HG03159 (cell line): Measurements from ENCODE around the gene ACOT2.

Experiments used
- ATAC-seq: cut with Tn5 transposase; IDR thresholded peaks from one replicate; pipeline ENCODE4 v1.9.1; 2021; ENCODE audit warnings: mild to moderate bottlenecking, moderate library complexity; ENCODE audit not compliant: unreplicated experiment

The ACOT2 gene

GRCh38 chr14:73613046-73613383 lies 44.0 kb downstream of the ACOT2 start:
- no peak for ATAC-seq

GRCh38 chr14:73613419-73613963 lies 44.5 kb downstream of the ACOT2 start:
- ATAC-seq, result no peak

GRCh38 chr14:73616831-73617230 lies 47.8 kb downstream of the ACOT2 start:
- no peak for ATAC-seq

DNA sequence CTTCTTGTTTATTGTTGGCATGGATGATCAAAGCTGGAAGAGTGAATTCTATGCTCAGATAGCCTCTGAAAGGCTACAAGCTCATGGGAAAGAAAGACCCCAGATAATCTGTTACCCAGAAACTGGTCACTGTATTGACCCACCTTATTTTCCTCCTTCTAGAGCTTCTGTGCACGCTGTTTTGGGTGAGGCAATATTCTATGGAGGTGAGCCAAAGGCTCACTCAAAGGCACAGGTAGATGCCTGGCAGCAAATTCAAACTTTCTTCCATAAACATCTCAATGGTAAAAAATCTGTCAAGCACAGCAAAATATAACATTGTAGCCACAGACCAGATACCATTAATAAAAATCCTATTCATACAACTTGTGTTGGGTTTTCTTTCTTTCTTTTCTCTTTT lies 50.5 kb downstream of the ACOT2 start:
- ATAC-seq, result no peak

DNA sequence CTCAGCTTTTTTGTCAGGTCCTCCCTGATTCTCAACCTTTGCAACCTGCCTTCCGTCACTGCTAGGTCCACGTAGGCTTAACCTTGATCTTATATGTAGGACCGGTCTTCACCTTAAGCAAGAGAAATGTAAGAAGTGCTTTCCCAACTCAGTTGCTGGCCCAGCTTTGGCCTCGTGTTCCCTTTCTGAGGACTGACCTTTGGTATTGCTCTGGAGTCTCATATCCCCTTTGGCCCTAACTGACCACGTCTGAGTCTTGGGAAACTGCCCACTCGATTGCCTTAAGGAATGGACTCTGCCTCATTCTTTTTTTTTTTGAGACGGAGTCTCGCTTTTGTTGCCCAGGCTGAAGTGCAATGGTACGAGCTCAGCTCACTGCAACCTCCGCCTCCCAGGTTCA lies 51.3 kb downstream of the ACOT2 start:
- no peak for ATAC-seq

- ATAC-seq, result no peak
Observed at GRCh38 chr14:73623504-73624054, 54.6 kb downstream of the ACOT2 start.
